ENCODE results near the gene AFAP1.

DNA sequence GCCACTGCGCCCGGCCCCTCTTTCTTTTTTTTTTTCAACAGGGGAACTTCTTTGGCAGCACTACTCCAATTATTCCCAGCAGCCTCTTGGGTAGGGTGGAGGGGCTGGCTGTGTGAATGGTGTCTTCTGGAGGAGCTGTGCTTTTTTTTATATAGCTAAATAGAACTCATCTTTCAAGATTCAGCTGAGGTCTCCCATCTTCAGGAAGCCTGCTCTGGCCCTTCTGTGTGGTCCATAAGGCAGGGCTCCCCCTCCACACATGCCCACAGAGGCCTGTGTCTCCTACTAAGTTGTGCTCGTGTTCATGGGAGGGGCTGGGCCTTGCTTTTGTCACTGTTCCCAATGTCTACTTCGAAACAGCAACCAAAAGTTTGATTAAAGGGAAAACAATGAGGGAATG lies 116.8 kb downstream of the AFAP1 start:
- TF ChIP-seq, protein P1, sequence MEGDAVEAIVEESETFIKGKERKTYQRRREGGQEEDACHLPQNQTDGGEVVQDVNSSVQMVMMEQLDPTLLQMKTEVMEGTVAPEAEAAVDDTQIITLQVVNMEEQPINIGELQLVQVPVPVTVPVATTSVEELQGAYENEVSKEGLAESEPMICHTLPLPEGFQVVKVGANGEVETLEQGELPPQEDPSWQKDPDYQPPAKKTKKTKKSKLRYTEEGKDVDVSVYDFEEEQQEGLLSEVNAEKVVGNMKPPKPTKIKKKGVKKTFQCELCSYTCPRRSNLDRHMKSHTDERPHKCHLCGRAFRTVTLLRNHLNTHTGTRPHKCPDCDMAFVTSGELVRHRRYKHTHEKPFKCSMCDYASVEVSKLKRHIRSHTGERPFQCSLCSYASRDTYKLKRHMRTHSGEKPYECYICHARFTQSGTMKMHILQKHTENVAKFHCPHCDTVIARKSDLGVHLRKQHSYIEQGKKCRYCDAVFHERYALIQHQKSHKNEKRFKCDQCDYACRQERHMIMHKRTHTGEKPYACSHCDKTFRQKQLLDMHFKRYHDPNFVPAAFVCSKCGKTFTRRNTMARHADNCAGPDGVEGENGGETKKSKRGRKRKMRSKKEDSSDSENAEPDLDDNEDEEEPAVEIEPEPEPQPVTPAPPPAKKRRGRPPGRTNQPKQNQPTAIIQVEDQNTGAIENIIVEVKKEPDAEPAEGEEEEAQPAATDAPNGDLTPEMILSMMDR (tag by site-specific recombination; IDR thresholded peaks at IDR 0.05) = no peak
- TF ChIP-seq, protein P2, sequence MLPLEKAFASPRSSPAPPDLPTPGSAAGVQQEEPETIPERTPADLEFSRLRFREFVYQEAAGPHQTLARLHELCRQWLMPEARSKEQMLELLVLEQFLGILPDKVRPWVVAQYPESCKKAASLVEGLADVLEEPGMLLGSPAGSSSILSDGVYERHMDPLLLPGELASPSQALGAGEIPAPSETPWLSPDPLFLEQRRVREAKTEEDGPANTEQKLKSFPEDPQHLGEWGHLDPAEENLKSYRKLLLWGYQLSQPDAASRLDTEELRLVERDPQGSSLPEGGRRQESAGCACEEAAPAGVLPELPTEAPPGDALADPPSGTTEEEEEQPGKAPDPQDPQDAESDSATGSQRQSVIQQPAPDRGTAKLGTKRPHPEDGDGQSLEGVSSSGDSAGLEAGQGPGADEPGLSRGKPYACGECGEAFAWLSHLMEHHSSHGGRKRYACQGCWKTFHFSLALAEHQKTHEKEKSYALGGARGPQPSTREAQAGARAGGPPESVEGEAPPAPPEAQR (tag by site-specific recombination; IDR thresholded peaks at IDR 0.05) = no peak
- no peak for TF ChIP-seq ZNF311 (tag by site-specific recombination; IDR thresholded peaks at IDR 0.05; ENCODE audit: borderline replicate concordance)
